ENCODE measurements around the gene SYT11.

Gene SYT11

GRCh38 chr1:155897746-155898145, 38.4 kb downstream of the SYT11 start:
- TF ChIP-seq CTCF (conservative IDR thresholded peaks at IDR 0.05; ENCODE audit: control insufficient read depth, insufficient read depth, low read depth, low read length) = no peak
- no peak overlapping the region for H3K4me3 ChIP-seq (ENCODE audit: control insufficient read depth, low read depth, low read length)
- DNase-seq (ENCODE audit: low read depth) = no peak

- no peak overlapping the region for H3K4me3 ChIP-seq (ENCODE audit: control insufficient read depth, low read depth, low read length)
- no peak for TF ChIP-seq CTCF (conservative IDR thresholded peaks at IDR 0.05; ENCODE audit: control insufficient read depth, insufficient read depth, low read depth, low read length)
- no peak for DNase-seq (ENCODE audit: low read depth)
These were observed 39.5 kb downstream of the SYT11 start for GRCh38 chr1:155898888-155899287.

GRCh38 chr1:155899683-155900082, 40.3 kb downstream of the SYT11 start:
- no peak for TF ChIP-seq CTCF (conservative IDR thresholded peaks at IDR 0.05; ENCODE audit: control insufficient read depth, insufficient read depth, low read depth, low read length)

GRCh38 chr1:155900161-155900560, 40.8 kb downstream of the SYT11 start:
- no peak overlapping the region for H3K4me3 ChIP-seq (ENCODE audit: control insufficient read depth, low read depth, low read length)
- no peak for DNase-seq (ENCODE audit: low read depth)
- TF ChIP-seq CTCF (conservative IDR thresholded peaks at IDR 0.05; ENCODE audit: control insufficient read depth, insufficient read depth, low read depth, low read length) = no peak

More at GRCh38 chr1:155899683-155900082, 40.3 kb downstream of the SYT11 start:
- H3K4me3 ChIP-seq (ENCODE audit: control insufficient read depth, low read depth, low read length) = no peak overlapping the region
- no peak for DNase-seq (ENCODE audit: low read depth)

GRCh38 chr1:155904261-155904660, 44.9 kb downstream of the SYT11 start:
- DNase-seq (ENCODE audit: low read depth) = no peak
- TF ChIP-seq CTCF (conservative IDR thresholded peaks at IDR 0.05; ENCODE audit: control insufficient read depth, insufficient read depth, low read depth, low read length) = no peak
- H3K4me3 ChIP-seq (ENCODE audit: control insufficient read depth, low read depth, low read length) = no peak overlapping the region

- peak; percentile 37 for DNase-seq (ENCODE audit: low read depth)
- no peak overlapping the region for H3K4me3 ChIP-seq (ENCODE audit: control insufficient read depth, low read depth, low read length)
- TF ChIP-seq CTCF (conservative IDR thresholded peaks at IDR 0.05; ENCODE audit: control insufficient read depth, insufficient read depth, low read depth, low read length) = no peak
These were observed 50.5 kb downstream of the SYT11 start for GRCh38 chr1:155909894-155910293.

- H3K4me3 ChIP-seq (ENCODE audit: control insufficient read depth, low read depth, low read length) = peak overlapping the region; percentile 81
- TF ChIP-seq CTCF (conservative IDR thresholded peaks at IDR 0.05; ENCODE audit: control insufficient read depth, insufficient read depth, low read depth, low read length) = no peak
- peak; percentile 37 for DNase-seq (ENCODE audit: low read depth)
These were observed 51.3 kb downstream of the SYT11 start for GRCh38 chr1:155910621-155911121.

All from fibroblast of mammary gland (primary cell).